Spleen (tissue), 11 donors: ENCODE data around the gene LINC01488. TPM values are rescaled to one million over a fixed set of nuclear protein-coding genes. Genes with fewer than 3 reads are reported as not detected.

ENCODE experiments used
- DNase-seq: peaks from one replicate; pipeline ENCODE4 v3.0.0-alpha.2; 2020
- H3K27ac ChIP-seq, 8 donors: fragments of 200-600 bp; sonication (generic) in 7 of 8; 1 replicate in 4 of 8; 2 replicates in 4 of 8; pipeline versions ENCODE4 v1.5.0 to v1.8.0; 2016 to 2021; ENCODE audit warnings: inconsistent platforms in 4 of 8, mild to moderate bottlenecking in 4 of 8, moderate library complexity in 1 of 8
- H3K27me3 ChIP-seq, 7 donors: fragments of 200-600 bp; sonication (generic) in 6 of 7; replicated peaks in 1 of 7; 1 replicate in 4 of 7; 2 replicates in 3 of 7; pipeline versions ENCODE4 v1.5.0 to v1.8.0; 2016 to 2021; ENCODE audit warnings: inconsistent platforms in 3 of 7, mild to moderate bottlenecking in 1 of 7
- H3K36me3 ChIP-seq, 6 donors: fragments of 200-600 bp; sonication (generic) in 5 of 6; 1 replicate in 4 of 6; 2 replicates in 2 of 6; pipeline versions ENCODE4 v1.5.0 to v1.8.0; 2016 to 2021; ENCODE audit warnings: inconsistent platforms in 2 of 6
- H3K4me1 ChIP-seq, 6 donors: fragments of 200-600 bp; sonication (generic) in 5 of 6; 1 replicate in 3 of 6; 2 replicates in 3 of 6; pipeline versions ENCODE4 v1.5.0 to v1.8.0; 2016 to 2021; ENCODE audit warnings: inconsistent platforms in 3 of 6
- H3K4me3 ChIP-seq, 8 donors: fragments of 200-600 bp; sonication (generic) in 7 of 8; 1 replicate in 4 of 8; 2 replicates in 4 of 8; pipeline versions ENCODE4 v1.5.0 to v1.8.0; 2016 to 2021; ENCODE audit warnings: inconsistent platforms in 4 of 8, mild to moderate bottlenecking in 4 of 8, moderate library complexity in 2 of 8
- H3K9me3 ChIP-seq, 8 donors: fragments of 200-600 bp; sonication (generic) in 7 of 8; 1 replicate in 4 of 8; 2 replicates in 4 of 8; pipeline versions ENCODE4 v1.5.0 to v1.8.0; 2016 to 2021; ENCODE audit warnings: inconsistent platforms in 4 of 8
- CTCF ChIP-seq, 11 experiments: fragments of 200-600 bp in 7 of 11; fragments of 450-650 bp in 4 of 11; sonication (generic) in 4 of 11; IDR thresholded peaks in 8 of 11; conservative IDR thresholded peaks in 3 of 11; 1 replicate in 7 of 11; 2 replicates in 4 of 11; pipeline versions ENCODE4 v1.4.0 to v1.8.0; 2016 to 2021; ENCODE audit warnings: antibody characterized with exemption in 11 of 11, inconsistent platforms in 4 of 11, mild to moderate bottlenecking in 1 of 11
- POLR2A ChIP-seq, 3 donors: fragments of 450-650 bp; IDR thresholded peaks; one replicate each; pipeline ENCODE4 v1.5.1; 2017; ENCODE audit warnings: antibody characterized with exemption in 3 of 3, mild to moderate bottlenecking in 1 of 3
- POLR2AphosphoS5 ChIP-seq, 3 donors: sonication (generic); formaldehyde crosslinking; IDR thresholded peaks; one replicate each; pipeline ENCODE4 v1.5.1; 2017; ENCODE audit warnings: antibody characterized with exemption in 3 of 3
- WGBS, 5 donors: extraction: QIAGEN DNeasy Blood & Tissue Kit in 3 of 5; methylation state at CpG; one replicate each; pipeline versions ENCODE4 v1.1.5 to v1.1.7; 2013 to 2018; 5-methylcytosine and 5-hydroxymethylcytosine counted together
- intact Hi-C: fragments of 100-400 bp; cut with DNase I; formaldehyde crosslinking; loops from one replicate; pipeline ENCODE4 v1.15.0; 2023; ENCODE audit warnings: low total_unique reads
- polyA plus RNA-seq, 3 donors: library from polyadenylated mRNA; stranded (reverse); fragments of 200-250 nt; gene quantifications; one replicate each; pipeline ENCODE4 v1.2.1, GENCODE V29; 2013
- total RNA-seq, 7 donors: library from RNA; depleted of rRNA in 3 of 7; stranded (reverse); fragments of >200 nt in 3 of 7; fragmentation: NEBNext Ultra II Directional in 4 of 7; extraction: Animal tissue kit (Norgen Biotek cat#: 25700) in 4 of 7; gene quantifications; one replicate each; pipeline versions ENCODE4 v1.1.0 to v1.2.1, GENCODE V29; 2016 to 2021
- donor health status: healthy with polysubstance abuse.
- donor health status: DM: no; HTN: no; CAD: no; lungs with moderate emphysema.
- donor health status: DM: no; HTN: no; CAD: no.
- donor health status: Bipolar disorder and iron deficiency.
- donor health status: healthy.
- donor health status: DM: no; HTN: no; CAD: no.
- donor health status: DM: yes; HTN: yes; CAD: no.

The LINC01488 gene
- total and polyA plus RNA-seq, 10 donors: not detected

DNA sequence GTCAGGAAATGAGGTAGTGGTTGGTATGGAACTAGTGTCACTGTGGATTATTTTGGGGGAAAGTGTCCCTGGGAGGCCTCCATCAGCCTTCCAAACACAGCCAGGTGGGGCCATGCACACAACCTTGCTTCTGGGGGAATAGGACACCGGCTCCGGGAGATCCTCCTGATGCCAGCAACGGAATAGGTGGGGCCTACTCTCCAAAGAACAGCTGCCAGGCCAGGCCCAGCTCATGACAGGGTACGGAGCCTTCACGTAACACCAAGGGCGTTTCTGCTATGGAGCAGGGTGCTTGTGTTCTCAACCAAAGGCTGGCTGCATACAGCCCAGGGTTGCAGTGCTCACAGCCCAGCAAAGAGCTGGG, 30.6 kb upstream of the LINC01488 start:
- Histone ChIP-seq H3K4me1 (peaks cover 14 to 41% (median 26%) of the 10 kb centered on the region in 6 donors), H3K4me3 (no peak overlapping the region), H3K27ac (peak overlapping the region in 6 of 8 donors; percentile 60 to 87 (median 79)), H3K27me3 (peaks cover 0 to 24% (median 3%) of the 10 kb centered on the region in 7 donors), H3K9me3 (peaks cover 0 to 4% (median 0%) of the 10 kb centered on the region in 8 donors), H3K36me3 (no peaks in the 10 kb centered on the region)
- TF ChIP-seq POLR2A (IDR thresholded peaks at IDR 0.05) (no peak), CTCF (IDR thresholded peaks at IDR 0.05 in 8 of 11, conservative IDR thresholded peaks at IDR 0.05 in 3 of 11) (no peak), POLR2AphosphoS5 (IDR thresholded peaks at IDR 0.05) (no peak)
- intact Hi-C loops: no loop called here
- 60 to 82% (median 76%) methylated on average over 6 of the region's 6 CpGs for WGBS, 5 donors
- no peak for DNase-seq

DNA sequence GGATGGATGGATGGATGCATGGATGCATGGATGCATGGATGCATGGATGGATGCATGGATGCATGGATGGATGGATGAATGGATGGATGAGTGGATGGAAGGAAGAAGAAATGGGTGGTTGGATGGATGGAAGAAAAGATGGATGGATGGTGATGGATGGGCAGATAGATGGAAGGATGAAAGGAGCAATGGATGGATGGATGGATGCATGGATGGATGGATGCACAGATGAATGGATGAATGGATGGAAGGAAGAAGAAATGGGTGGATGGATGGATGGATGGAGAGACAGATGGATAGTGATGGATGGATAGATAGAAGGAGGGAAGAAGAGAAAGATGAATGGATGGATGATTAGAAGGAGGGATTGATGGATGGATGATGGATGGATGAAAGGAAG, 30.2 kb upstream of the LINC01488 start:
- Histone ChIP-seq H3K36me3 (no peaks in the 10 kb centered on the region), H3K9me3 (peaks cover 0 to 6% (median 0%) of the 10 kb centered on the region in 8 donors), H3K27ac (no peak overlapping the region), H3K27me3 (peaks cover 0 to 24% (median 3%) of the 10 kb centered on the region in 7 donors), H3K4me3 (no peak overlapping the region), H3K4me1 (peaks cover 14 to 36% (median 26%) of the 10 kb centered on the region in 6 donors)
- no peak for DNase-seq
- intact Hi-C loops: no loop called here
- TF ChIP-seq CTCF (IDR thresholded peaks at IDR 0.05 in 8 of 11, conservative IDR thresholded peaks at IDR 0.05 in 3 of 11): no peak
- TF ChIP-seq POLR2AphosphoS5 (IDR thresholded peaks at IDR 0.05): no peak
- TF ChIP-seq POLR2A (IDR thresholded peaks at IDR 0.05): no peak

DNA sequence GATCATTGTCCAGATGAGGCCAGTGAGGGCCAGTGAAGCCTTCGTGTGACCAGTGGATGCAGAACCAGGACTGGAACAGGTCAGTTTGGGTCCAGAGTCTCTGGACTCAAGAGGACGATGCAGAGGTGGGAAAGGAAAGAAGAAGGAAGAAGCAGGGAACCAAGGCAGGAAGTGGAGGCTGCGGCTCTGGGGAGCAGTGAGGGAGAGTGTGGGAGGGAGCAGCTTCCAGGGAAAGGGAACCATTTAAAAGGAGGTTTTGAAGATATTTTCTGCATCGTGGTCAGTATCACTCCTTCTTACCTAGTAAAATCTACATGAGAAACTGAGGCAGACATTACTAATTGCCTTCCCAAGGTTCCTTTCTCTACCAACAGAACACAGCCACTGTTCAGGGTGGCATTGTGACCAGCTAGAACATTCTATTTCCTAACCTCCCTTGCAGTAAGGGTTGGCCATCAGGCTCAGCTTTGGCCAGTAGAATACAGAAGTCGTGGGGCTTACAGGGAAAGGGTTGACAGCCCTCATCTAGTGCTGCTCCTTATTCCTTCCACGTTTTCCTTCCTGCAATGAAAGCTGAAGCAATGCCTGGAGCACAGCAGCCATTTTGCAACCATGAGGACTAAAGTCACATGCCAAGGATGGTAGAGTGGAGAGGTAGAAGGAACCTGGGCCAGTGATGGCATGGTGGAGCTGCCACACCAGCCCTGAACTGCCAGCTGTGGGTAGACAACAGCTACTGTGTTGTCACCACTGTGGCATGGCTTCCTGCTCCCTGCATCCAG, 29.1 kb upstream of the LINC01488 start:
- Histone ChIP-seq H3K36me3 (no peaks in the 10 kb centered on the region), H3K27me3 (peaks cover 0 to 24% (median 3%) of the 10 kb centered on the region in 7 donors), H3K27ac (no peak overlapping the region), H3K9me3 (peaks cover 0 to 17% (median 10%) of the 10 kb centered on the region in 8 donors), H3K4me3 (no peak overlapping the region), H3K4me1 (peaks cover 14 to 36% (median 26%) of the 10 kb centered on the region in 6 donors)
- TF ChIP-seq POLR2A (IDR thresholded peaks at IDR 0.05) (no peak), POLR2AphosphoS5 (IDR thresholded peaks at IDR 0.05) (no peak), CTCF (IDR thresholded peaks at IDR 0.05 in 8 of 11, conservative IDR thresholded peaks at IDR 0.05 in 3 of 11) (no peak)
- intact Hi-C loops: no loop called here
- no peak for DNase-seq
- WGBS, 5 donors: 58 to 69% (median 63%) methylated on average over 6 of the region's 6 CpGs

- no peak for DNase-seq
- Histone ChIP-seq H3K4me1 (peaks cover 14 to 29% (median 24%) of the 10 kb centered on the region in 6 donors), H3K4me3 (no peak overlapping the region), H3K27me3 (peaks cover 0 to 24% (median 3%) of the 10 kb centered on the region in 7 donors), H3K36me3 (no peaks in the 10 kb centered on the region), H3K27ac (no peak overlapping the region), H3K9me3 (peaks cover 0 to 25% (median 17%) of the 10 kb centered on the region in 8 donors)
- TF ChIP-seq POLR2A (IDR thresholded peaks at IDR 0.05) (no peak), POLR2AphosphoS5 (IDR thresholded peaks at IDR 0.05) (no peak), CTCF (IDR thresholded peaks at IDR 0.05 in 8 of 11, conservative IDR thresholded peaks at IDR 0.05 in 3 of 11) (no peak)
- 61 to 96% (median 87%) methylated on average over 5 to 6 of the region's 6 CpGs for WGBS, 5 donors
- intact Hi-C loops: no loop called here
Observed at GRCh38 chr11:69453151-69453550, 28.3 kb upstream of the LINC01488 start.
